Measurements from ENCODE around the gene NFATC2IP.
A peak's percentile ranks its signal among the peaks of the same experiment; 100 is the strongest.
"Not testable (repeated sequence)": the region's sequence is repeated elsewhere in the genome, so short reads cannot be mapped to it uniquely, and the experiment has no call there.

NFATC2IP gene

GRCh38 chr16:28951410-28951943, 740 bp downstream of the NFATC2IP start:
- Histone ChIP-seq H3K4me1 (no peaks in the 10 kb centered on the region), H3K4me3 (ENCODE audit: low read depth, low read length) (peak overlapping the region; percentile 87), H3K27me3 (no peaks in the 10 kb centered on the region), H3K9me3 (no peaks in the 10 kb centered on the region), H3K36me3 (peaks cover 18% of the 10 kb centered on the region)
- peak; percentile 20 for DNase-seq
- no peak for TF ChIP-seq CTCF (IDR thresholded peaks at IDR 0.05; ENCODE audit: low read depth, low read length)

GRCh38 chr16:28958216-28958615, 7.5 kb downstream of the NFATC2IP start:
- Histone ChIP-seq H3K4me1 (no peaks in the 10 kb centered on the region), H3K4me3 (ENCODE audit: low read depth, low read length) (no peak overlapping the region), H3K27me3 (no peaks in the 10 kb centered on the region), H3K9me3 (no peaks in the 10 kb centered on the region), H3K36me3 (peaks cover 38% of the 10 kb centered on the region)
- TF ChIP-seq CTCF (IDR thresholded peaks at IDR 0.05; ENCODE audit: low read depth, low read length) = no peak
- no peak for DNase-seq

- H3K27me3 ChIP-seq = no peaks in the 10 kb centered on the region
- no peaks in the 10 kb centered on the region for H3K9me3 ChIP-seq
- no peak for DNase-seq
- peaks cover 36% of the 10 kb centered on the region for H3K36me3 ChIP-seq
- no peak overlapping the region for H3K4me3 ChIP-seq (ENCODE audit: low read depth, low read length)
- H3K4me1 ChIP-seq = no peaks in the 10 kb centered on the region
- no peak for TF ChIP-seq CTCF (IDR thresholded peaks at IDR 0.05; ENCODE audit: low read depth, low read length)
These were observed 8.1 kb downstream of the NFATC2IP start for GRCh38 chr16:28958836-28959235.

- H3K27me3 ChIP-seq = no peaks in the 10 kb centered on the region
- DNase-seq = no peak
- H3K4me1 ChIP-seq = no peaks in the 10 kb centered on the region
- TF ChIP-seq CTCF (IDR thresholded peaks at IDR 0.05; ENCODE audit: low read depth, low read length) = no peak
- H3K36me3 ChIP-seq = peaks cover 27% of the 10 kb centered on the region
- no peak overlapping the region for H3K4me3 ChIP-seq (ENCODE audit: low read depth, low read length)
- no peaks in the 10 kb centered on the region for H3K9me3 ChIP-seq
These were observed 13.3 kb downstream of the NFATC2IP start for GRCh38 chr16:28964072-28964471.

- Histone ChIP-seq H3K4me3 (ENCODE audit: low read depth, low read length) (no peak overlapping the region), H3K9me3 (no peaks in the 10 kb centered on the region), H3K27me3 (no peaks in the 10 kb centered on the region), H3K4me1 (no peaks in the 10 kb centered on the region), H3K36me3 (peaks cover 26% of the 10 kb centered on the region)
- DNase-seq = no peak
- no peak for TF ChIP-seq CTCF (IDR thresholded peaks at IDR 0.05; ENCODE audit: low read depth, low read length)
These were observed 13.8 kb downstream of the NFATC2IP start for GRCh38 chr16:28964496-28964895.

GRCh38 chr16:28967156-28967555, 16.4 kb downstream of the NFATC2IP start:
- H3K4me3 ChIP-seq (ENCODE audit: low read depth, low read length) = no peak overlapping the region
- H3K36me3 ChIP-seq = peaks cover 16% of the 10 kb centered on the region
- no peaks in the 10 kb centered on the region for H3K27me3 ChIP-seq
- no peaks in the 10 kb centered on the region for H3K9me3 ChIP-seq
- TF ChIP-seq CTCF (IDR thresholded peaks at IDR 0.05; ENCODE audit: low read depth, low read length) = no peak
- DNase-seq = no peak
- no peaks in the 10 kb centered on the region for H3K4me1 ChIP-seq

- H3K4me1 ChIP-seq; DNase-seq; H3K4me3 ChIP-seq (ENCODE audit: low read depth, low read length); H3K36me3 ChIP-seq; H3K9me3 ChIP-seq; H3K27me3 ChIP-seq: not testable (repeated sequence)
These were observed 19.0 kb downstream of the NFATC2IP start for GRCh38 chr16:28969696-28970095.

Data from BE2C (cell line).